Measurements from ENCODE around the gene SMG1. TPM values are rescaled to one million over a fixed set of nuclear protein-coding genes. Genes with fewer than 3 reads are reported as not detected.

Gene SMG1
- total RNA-seq, 1 experiment from 2014 or later = 96.4 TPM

DNA sequence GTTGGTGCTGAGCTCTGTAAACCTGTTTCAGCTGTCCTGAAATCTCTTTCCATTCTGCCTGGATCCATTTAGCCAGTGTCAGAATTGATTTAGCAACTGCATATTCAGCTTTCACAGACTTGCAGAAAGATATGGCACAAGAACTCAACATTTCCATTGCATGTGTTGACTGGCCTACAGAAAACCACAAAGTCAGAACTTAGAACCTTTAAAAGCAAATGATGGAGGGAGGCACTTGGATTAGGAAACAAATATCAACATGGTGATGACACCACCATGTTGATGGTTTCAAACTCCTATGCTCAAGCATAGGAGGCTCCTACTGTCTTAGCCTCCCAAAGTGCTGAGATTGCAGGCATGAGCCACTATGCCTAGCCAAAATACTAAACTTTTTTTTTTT, 72.5 kb downstream of the SMG1 start:
- Histone ChIP-seq H4K91ac (ENCODE audit: insufficient read length, low read depth, low read length) (no peak overlapping the region), H3K18ac (ENCODE audit: insufficient read length, low read depth, low read length) (no peak overlapping the region), H4K5ac (ENCODE audit: insufficient read length, low read depth, low read length) (no peak overlapping the region), H2BK120ac (ENCODE audit: low read depth, low read length, poor library complexity, severe bottlenecking) (no peak overlapping the region), H3K14ac (ENCODE audit: insufficient read depth, low read length) (no peak overlapping the region), H3K79me2 (ENCODE audit: insufficient read depth, low read length) (no peaks in the 10 kb centered on the region; the same call in 1 of the 2 replicates), H3K9ac (ENCODE audit: extremely low read depth, insufficient read length, low read length) (no peak overlapping the region), H2BK15ac (ENCODE audit: low read depth, low read length) (no peak overlapping the region), H3K27me3 (ENCODE audit: insufficient read depth, low read length) (no peaks in the 10 kb centered on the region), H3K4ac (ENCODE audit: low read depth, low read length) (no peak overlapping the region), H3K4me1 (ENCODE audit: insufficient read depth, low read length) (no peaks in the 10 kb centered on the region), H3K79me1 (ENCODE audit: insufficient read depth, low read depth, low read length, poor library complexity, severe bottlenecking) (no peaks in the 10 kb centered on the region), H2BK12ac (ENCODE audit: insufficient read length, low read depth, low read length) (no peak overlapping the region), H3K23ac (ENCODE audit: insufficient read length, low read depth, low read length) (no peak overlapping the region), H3K56ac (ENCODE audit: insufficient read length, low read depth, low read length) (no peak overlapping the region), H3T11ph (ENCODE audit: low read length) (no peak overlapping the region), H2BK5ac (ENCODE audit: insufficient read length, low read length) (no peak overlapping the region), H3K4me2 (ENCODE audit: insufficient read depth, insufficient read length, low read length) (no peak overlapping the region), H3K27ac (ENCODE audit: insufficient read length, low read depth, low read length) (no peak overlapping the region), H2BK20ac (ENCODE audit: low read depth, low read length, poor library complexity, severe bottlenecking) (no peak overlapping the region), H4K20me1 (ENCODE audit: control insufficient read depth, insufficient read depth, insufficient read length) (no peaks in the 10 kb centered on the region), H3K9me3 (ENCODE audit: control insufficient read depth, low read depth, low read length) (no peaks in the 10 kb centered on the region), H4K8ac (replicated peaks; ENCODE audit: insufficient read length, low read depth, low read length) (no peak overlapping the region), H3K23me2 (ENCODE audit: insufficient read length, low read depth, low read length, poor library complexity, severe bottlenecking) (no peaks in the 10 kb centered on the region), H2AFZ (ENCODE audit: low read length) (no peak overlapping the region), H2AK5ac (ENCODE audit: insufficient read length, low read length) (no peak overlapping the region)
- Mint-ChIP-seq H3K4me1 (no peaks in the 10 kb centered on the region), H3K9me3 (no peaks in the 10 kb centered on the region), H3K4me3 (no peak overlapping the region), H3K27ac (no peak overlapping the region), H3K27me3 (ENCODE audit: low read depth) (no peaks in the 10 kb centered on the region), H3K36me3 (ENCODE audit: insufficient read depth in 1 of 3, low read depth in 3 of 3) (peaks cover 38 to 87% (median 73%) of the 10 kb centered on the region in 3 experiments; a peak in 6 of 7 replicates)
- TF ChIP-seq, protein P1, sequence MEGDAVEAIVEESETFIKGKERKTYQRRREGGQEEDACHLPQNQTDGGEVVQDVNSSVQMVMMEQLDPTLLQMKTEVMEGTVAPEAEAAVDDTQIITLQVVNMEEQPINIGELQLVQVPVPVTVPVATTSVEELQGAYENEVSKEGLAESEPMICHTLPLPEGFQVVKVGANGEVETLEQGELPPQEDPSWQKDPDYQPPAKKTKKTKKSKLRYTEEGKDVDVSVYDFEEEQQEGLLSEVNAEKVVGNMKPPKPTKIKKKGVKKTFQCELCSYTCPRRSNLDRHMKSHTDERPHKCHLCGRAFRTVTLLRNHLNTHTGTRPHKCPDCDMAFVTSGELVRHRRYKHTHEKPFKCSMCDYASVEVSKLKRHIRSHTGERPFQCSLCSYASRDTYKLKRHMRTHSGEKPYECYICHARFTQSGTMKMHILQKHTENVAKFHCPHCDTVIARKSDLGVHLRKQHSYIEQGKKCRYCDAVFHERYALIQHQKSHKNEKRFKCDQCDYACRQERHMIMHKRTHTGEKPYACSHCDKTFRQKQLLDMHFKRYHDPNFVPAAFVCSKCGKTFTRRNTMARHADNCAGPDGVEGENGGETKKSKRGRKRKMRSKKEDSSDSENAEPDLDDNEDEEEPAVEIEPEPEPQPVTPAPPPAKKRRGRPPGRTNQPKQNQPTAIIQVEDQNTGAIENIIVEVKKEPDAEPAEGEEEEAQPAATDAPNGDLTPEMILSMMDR (conservative IDR thresholded peaks at IDR 0.05) = no peak
- no peak for DNase-seq
